Measurements from ENCODE around the gene ZNF408.

ZNF408 gene

DNA sequence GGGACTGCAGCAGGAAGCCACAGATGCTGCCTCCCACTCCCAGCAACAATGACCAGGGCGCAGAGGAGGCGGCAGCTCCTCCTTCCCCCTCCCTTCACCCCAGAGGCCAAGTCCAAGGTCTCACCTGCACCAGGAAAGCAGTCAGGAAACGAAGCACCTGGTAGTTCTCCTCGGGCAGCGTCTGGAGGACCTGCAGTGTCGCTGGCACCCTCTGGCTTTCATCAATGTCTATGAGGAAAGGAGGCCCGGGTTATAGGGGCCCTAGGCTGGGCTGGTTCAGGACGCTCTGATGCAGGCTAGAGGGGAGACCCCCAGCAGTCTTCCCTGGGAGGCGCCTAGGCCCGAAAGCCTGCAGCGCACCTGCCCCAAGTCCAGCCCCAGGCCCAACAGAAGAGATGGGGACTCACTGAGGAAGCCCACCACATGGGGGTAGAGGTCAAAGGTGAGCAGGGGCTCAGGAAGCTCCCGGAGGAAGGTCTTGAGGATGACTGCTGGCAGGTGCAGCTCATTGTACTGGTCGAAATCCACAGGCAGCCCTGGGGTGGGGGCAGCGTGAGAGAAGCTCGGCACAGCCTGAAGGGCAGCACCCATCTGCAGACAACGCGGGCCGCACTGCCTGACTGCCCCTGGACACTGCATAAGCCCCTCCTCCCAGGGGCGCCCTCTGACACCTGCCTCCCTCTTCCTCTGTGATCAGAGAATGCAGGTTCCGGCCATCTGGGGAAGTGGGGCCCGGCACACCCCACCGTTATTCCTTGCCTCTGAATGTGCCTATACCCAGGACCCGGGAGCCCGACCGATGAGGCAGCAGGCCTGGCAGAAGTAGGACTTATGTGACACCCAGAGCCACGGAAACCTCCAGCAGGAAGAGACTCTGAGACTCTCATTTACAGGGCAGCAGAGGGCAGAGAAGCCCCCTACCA is 21.3 kb upstream of the ZNF408 start:
- Histone ChIP-seq H3K27ac (peak overlapping the region in 1 of 2 donors; percentile 81), H3K4me3 (no peak overlapping the region), H3K27me3 (no peaks in the 10 kb centered on the region), H3K36me3 (peaks cover 44 to 66% (median 57%) of the 10 kb centered on the region in 3 donors), H3K4me1 (peaks cover 5 to 43% (median 30%) of the 10 kb centered on the region in 4 donors), H3K9me3 (no peaks in the 10 kb centered on the region)
- TF ChIP-seq, protein P1, sequence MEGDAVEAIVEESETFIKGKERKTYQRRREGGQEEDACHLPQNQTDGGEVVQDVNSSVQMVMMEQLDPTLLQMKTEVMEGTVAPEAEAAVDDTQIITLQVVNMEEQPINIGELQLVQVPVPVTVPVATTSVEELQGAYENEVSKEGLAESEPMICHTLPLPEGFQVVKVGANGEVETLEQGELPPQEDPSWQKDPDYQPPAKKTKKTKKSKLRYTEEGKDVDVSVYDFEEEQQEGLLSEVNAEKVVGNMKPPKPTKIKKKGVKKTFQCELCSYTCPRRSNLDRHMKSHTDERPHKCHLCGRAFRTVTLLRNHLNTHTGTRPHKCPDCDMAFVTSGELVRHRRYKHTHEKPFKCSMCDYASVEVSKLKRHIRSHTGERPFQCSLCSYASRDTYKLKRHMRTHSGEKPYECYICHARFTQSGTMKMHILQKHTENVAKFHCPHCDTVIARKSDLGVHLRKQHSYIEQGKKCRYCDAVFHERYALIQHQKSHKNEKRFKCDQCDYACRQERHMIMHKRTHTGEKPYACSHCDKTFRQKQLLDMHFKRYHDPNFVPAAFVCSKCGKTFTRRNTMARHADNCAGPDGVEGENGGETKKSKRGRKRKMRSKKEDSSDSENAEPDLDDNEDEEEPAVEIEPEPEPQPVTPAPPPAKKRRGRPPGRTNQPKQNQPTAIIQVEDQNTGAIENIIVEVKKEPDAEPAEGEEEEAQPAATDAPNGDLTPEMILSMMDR (IDR thresholded peaks at IDR 0.05): no peak
- DNase-seq: no peak
- intact Hi-C loops (cut with DNase I; ENCODE audit: low total_unique reads): no loop called here

DNA sequence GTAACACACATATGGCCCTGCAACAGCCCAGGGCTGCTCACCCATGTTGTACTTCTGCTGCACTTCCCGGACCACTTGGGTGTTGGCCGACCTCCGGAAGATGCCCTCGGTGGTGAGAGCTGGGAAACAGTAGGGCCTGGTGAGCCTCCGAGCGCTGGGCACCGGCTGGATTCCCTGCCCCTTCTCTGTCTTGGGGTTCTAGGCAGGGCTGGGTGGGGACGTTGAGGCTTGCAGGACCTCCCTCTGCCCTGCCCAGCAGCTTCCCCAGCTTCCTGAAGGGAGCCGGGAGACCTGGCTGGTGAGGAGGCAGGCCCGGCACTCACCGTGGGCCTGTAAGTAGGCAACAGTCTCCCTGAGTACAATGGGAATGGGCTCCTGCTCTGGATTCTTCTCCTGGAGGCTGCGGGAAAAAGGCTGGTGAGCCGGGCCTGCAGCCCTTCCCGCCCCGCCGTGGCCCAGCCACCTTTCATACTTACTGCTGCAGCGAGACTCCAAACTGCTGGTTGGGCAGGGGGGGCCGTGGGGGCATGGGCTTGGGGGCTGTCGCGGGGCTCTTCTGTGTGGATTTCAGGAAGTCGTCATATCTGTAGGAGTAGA is 20.6 kb upstream of the ZNF408 start:
- Histone ChIP-seq H3K4me3 (no peak overlapping the region), H3K4me1 (peaks cover 5 to 43% (median 28%) of the 10 kb centered on the region in 4 donors), H3K27ac (peak overlapping the region in 1 of 2 donors; percentile 2), H3K9me3 (no peaks in the 10 kb centered on the region), H3K36me3 (peaks cover 44 to 68% (median 57%) of the 10 kb centered on the region in 3 donors), H3K27me3 (no peaks in the 10 kb centered on the region)
- intact Hi-C loops (cut with DNase I; ENCODE audit: low total_unique reads): no loop called here
- TF ChIP-seq, protein P1 (IDR thresholded peaks at IDR 0.05): no peak
- DNase-seq: no peak

DNA sequence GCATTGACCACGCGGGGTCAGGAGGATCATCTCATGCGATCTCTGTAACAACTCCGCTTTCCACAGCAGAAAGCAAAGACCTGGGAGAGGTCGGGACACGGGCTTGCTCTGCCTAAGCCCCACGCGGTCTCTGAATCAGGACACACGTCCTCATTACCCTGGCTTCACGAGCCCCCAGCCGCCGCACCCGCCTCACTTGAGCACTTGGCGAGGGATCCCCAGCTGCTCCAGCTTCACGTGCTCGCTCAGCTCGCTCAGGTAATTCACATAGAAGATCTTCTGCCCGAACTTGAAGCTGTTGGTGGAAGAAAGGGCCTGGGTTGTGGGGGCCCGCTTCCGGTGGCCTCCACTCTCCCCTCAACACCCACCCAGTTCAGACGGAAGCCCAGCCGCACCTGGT is 20.0 kb upstream of the ZNF408 start:
- TF ChIP-seq, protein P1 (IDR thresholded peaks at IDR 0.05): no peak
- intact Hi-C loops (cut with DNase I; ENCODE audit: low total_unique reads): no loop called here
- no peak for DNase-seq
- peaks cover 47 to 73% (median 59%) of the 10 kb centered on the region in 3 donors for H3K36me3 ChIP-seq
- no peak overlapping the region for H3K4me3 ChIP-seq
- H3K4me1 ChIP-seq: peaks cover 5 to 43% (median 22%) of the 10 kb centered on the region in 4 donors
- H3K27me3 ChIP-seq: no peaks in the 10 kb centered on the region
- H3K27ac ChIP-seq: no peak overlapping the region
- no peaks in the 10 kb centered on the region for H3K9me3 ChIP-seq

DNA sequence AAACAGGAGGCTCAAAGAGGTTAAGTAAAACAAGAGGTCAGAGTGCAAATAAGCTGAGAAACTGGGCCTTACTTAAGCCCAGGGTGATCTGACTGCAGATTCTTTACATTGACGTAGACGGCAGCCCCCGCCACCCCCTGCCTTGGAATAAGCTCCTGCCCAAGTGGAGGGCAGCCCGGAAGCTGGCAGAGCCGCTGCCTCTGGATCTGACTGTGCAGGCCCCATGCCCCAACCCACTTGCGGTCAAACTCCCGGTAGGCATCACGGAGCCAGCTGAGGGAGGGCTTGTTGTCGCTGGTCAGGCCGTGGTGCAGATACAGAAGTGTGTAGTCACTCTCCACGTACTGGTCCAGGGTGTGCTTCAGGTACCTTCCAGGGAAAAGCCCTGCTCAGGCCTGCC is 19.0 kb upstream of the ZNF408 start:
- TF ChIP-seq, protein P1 (IDR thresholded peaks at IDR 0.05): no peak
- intact Hi-C loops (cut with DNase I; ENCODE audit: low total_unique reads): no loop called here
- peak overlapping the region in 1 of 2 donors; percentile 64 for H3K27ac ChIP-seq
- H3K4me1 ChIP-seq: peaks cover 5 to 39% (median 18%) of the 10 kb centered on the region in 4 donors
- no peaks in the 10 kb centered on the region for H3K27me3 ChIP-seq
- H3K9me3 ChIP-seq: no peaks in the 10 kb centered on the region
- H3K4me3 ChIP-seq: no peak overlapping the region
- peaks cover 56 to 76% (median 68%) of the 10 kb centered on the region in 3 donors for H3K36me3 ChIP-seq
- DNase-seq: no peak

DNA sequence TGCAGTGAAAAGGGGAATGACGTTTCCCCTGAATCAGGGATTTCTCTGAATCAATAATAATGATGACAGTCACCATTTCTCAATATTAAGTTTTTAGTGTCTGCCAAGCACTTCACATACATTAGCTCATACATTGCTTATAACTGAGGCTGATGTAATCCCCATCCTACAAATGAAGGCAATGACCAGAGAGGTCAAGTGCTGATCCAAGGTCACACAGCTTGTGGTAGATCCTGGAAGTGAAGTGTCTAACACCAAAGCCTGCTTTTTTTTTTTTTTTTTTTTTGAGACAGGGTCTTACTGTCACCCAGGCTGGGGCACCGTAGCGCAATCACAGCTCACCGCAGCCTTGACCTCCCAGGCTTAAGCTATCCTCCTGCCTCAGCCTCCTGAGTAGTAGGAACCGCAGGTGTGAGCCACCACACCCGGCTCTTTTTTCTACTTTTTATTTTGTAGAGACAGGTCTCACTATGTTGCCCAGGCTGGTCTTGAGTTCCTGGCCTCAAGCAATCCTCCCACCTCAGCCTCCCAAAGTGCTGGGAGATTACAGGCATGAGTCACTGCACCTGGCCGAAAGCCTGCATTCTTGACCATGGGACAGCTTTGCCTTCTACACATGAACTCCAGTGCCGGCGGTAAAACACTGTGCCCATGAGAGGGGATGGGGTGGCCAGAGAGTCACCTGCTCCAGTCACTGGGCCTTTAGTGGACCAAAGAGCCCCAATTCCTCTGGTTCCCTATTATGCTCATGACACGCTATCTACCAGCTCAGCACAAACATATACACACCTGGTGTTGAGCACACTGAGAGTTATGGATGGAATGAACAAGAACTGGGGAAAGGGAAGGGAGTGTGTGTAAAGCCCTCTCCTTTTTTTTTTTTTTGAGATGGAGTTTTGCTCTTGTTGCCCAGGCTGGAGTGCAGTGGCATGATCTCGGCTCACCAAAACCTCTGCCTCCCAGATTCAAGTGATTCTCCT is 17.8 kb upstream of the ZNF408 start:
- Histone ChIP-seq H3K27ac (peak overlapping the region; percentile 64 to 66), H3K36me3 (peaks cover 65 to 76% (median 71%) of the 10 kb centered on the region in 3 donors), H3K27me3 (no peaks in the 10 kb centered on the region), H3K4me1 (peaks cover 5 to 48% (median 24%) of the 10 kb centered on the region in 4 donors), H3K9me3 (no peaks in the 10 kb centered on the region), H3K4me3 (no peak overlapping the region)
- TF ChIP-seq, protein P1 (IDR thresholded peaks at IDR 0.05): no peak
- intact Hi-C loops (cut with DNase I; ENCODE audit: low total_unique reads): no loop called here
- no peak for DNase-seq

All from tibial artery (tissue), 4 donors.